Parathyroid adenoma (tissue), 2 donors: ENCODE measurements around the gene ACAD8.

Experiments
- H2AFZ ChIP-seq: fragments of 300-600 bp; sonication (generic); one replicate; pipeline ENCODE4 v1.7.0; 2017; ENCODE audit warnings: antibody characterized with exemption, mild to moderate bottlenecking
- H3K27ac ChIP-seq: fragments of 300-600 bp; sonication (generic); one replicate; pipeline ENCODE4 v1.7.0; 2017
- H3K27me3 ChIP-seq: fragments of 300-600 bp; sonication (generic); one replicate; pipeline ENCODE4 v1.7.0; 2017; ENCODE audit warnings: low read length; ENCODE audit not compliant: control insufficient read depth, insufficient read depth
- H3K36me3 ChIP-seq: fragments of 300-600 bp; sonication (generic); one replicate; pipeline ENCODE4 v1.7.0; 2017; ENCODE audit warnings: low read length; ENCODE audit not compliant: control insufficient read depth, insufficient read depth
- H3K4me1 ChIP-seq: fragments of 300-600 bp; sonication (generic); one replicate; pipeline ENCODE4 v1.7.0; 2017; ENCODE audit warnings: control low read depth
- H3K4me2 ChIP-seq: fragments of 300-600 bp; sonication (generic); one replicate; pipeline ENCODE4 v1.7.0; 2017; ENCODE audit warnings: low read length
- H3K4me3 ChIP-seq: fragments of 300-600 bp; sonication (generic); one replicate; pipeline ENCODE4 v1.7.0; 2017; ENCODE audit warnings: low read depth, low read length
- H3K79me2 ChIP-seq: fragments of 300-600 bp; sonication (generic); one replicate; pipeline ENCODE4 v1.7.0; 2017; ENCODE audit warnings: control low read depth
- H3K9ac ChIP-seq: fragments of 300-600 bp; sonication (generic); one replicate; pipeline ENCODE4 v1.7.0; 2017; ENCODE audit warnings: mild to moderate bottlenecking
- H3K9me3 ChIP-seq: fragments of 300-600 bp; sonication (generic); one replicate; pipeline ENCODE4 v1.7.0; 2017; ENCODE audit warnings: low read length; ENCODE audit not compliant: control insufficient read depth
- CTCF ChIP-seq: fragments of 300-600 bp; sonication (generic); IDR thresholded peaks from one replicate; pipeline ENCODE4 v1.7.0; 2017; ENCODE audit warnings: antibody characterized with exemption, mild to moderate bottlenecking
- donor health status: primary hyperparathyroidism.

The ACAD8 gene

DNA sequence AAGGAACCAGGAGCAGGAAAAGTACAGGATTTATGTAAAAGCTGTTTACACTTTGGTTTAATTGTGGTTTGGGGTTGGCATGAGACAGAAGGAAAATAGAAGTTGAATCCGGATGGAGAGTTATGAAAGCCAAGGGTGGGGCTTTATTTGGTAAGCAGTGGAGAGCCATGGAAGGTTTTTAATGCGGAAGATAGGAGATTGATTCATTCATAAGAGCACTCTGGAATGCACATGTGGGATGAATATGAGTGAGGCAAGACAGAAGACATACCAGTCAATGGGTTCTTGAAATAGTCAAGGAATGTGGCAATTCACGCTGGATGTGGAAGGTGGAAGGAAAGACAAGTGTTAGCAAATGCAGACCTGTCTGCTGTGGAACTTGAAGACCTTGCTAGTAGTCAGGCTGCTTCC, 13.5 kb downstream of the ACAD8 start:
- Histone ChIP-seq H3K27me3 (no peaks in the 10 kb centered on the region), H3K4me1 (no peaks in the 10 kb centered on the region), H3K4me3 (no peak overlapping the region), H3K9me3 (no peaks in the 10 kb centered on the region), H3K27ac (no peak overlapping the region), H3K4me2 (no peak overlapping the region), H3K79me2 (no peaks in the 10 kb centered on the region), H2AFZ (no peak overlapping the region), H3K9ac (no peak overlapping the region), H3K36me3 (no peaks in the 10 kb centered on the region)
- no peak for TF ChIP-seq CTCF

GRCh38 chr11:134267461-134267860, 14.1 kb downstream of the ACAD8 start:
- H3K36me3 ChIP-seq, result no peaks in the 10 kb centered on the region
- H3K79me2 ChIP-seq, result no peaks in the 10 kb centered on the region
- H3K9me3 ChIP-seq, result no peaks in the 10 kb centered on the region
- H3K4me2 ChIP-seq, result no peak overlapping the region
- H3K27ac ChIP-seq, result no peak overlapping the region
- TF ChIP-seq CTCF, result no peak
- no peak overlapping the region for H3K9ac ChIP-seq
- H3K4me3 ChIP-seq, result no peak overlapping the region
- no peaks in the 10 kb centered on the region for H3K4me1 ChIP-seq
- no peaks in the 10 kb centered on the region for H3K27me3 ChIP-seq
- H2AFZ ChIP-seq, result no peak overlapping the region

DNA sequence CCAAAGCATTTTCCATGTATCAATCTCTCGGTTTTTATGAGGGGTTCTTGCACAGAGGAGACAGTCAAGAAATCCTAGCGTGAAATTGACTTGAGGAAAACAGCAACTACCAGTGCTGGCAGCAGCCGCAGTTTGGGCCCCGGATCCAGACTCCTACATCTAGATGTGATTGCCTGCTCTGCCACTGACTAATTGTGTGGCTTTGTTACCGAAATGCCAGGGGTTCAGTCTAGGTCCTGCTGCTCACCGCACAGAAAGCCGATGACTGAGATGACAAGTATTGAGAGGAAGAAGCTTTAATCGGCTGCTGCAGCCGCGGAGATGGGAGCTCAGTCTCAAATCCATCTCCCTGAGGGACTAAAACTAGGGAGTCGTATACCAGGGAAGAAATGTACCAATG, 14.6 kb downstream of the ACAD8 start:
- no peak overlapping the region for H3K4me2 ChIP-seq
- TF ChIP-seq CTCF, result no peak
- H3K27me3 ChIP-seq, result no peaks in the 10 kb centered on the region
- H3K4me3 ChIP-seq, result no peak overlapping the region
- no peak overlapping the region for H3K9ac ChIP-seq
- H2AFZ ChIP-seq, result no peak overlapping the region
- no peak overlapping the region for H3K27ac ChIP-seq
- H3K79me2 ChIP-seq, result no peaks in the 10 kb centered on the region
- H3K9me3 ChIP-seq, result no peaks in the 10 kb centered on the region
- no peaks in the 10 kb centered on the region for H3K36me3 ChIP-seq
- no peaks in the 10 kb centered on the region for H3K4me1 ChIP-seq

GRCh38 chr11:134270250-134270714, 16.9 kb downstream of the ACAD8 start:
- no peak overlapping the region for H3K9ac ChIP-seq
- H3K4me1 ChIP-seq, result no peaks in the 10 kb centered on the region
- no peak for TF ChIP-seq CTCF
- no peak overlapping the region for H2AFZ ChIP-seq
- no peaks in the 10 kb centered on the region for H3K9me3 ChIP-seq
- H3K36me3 ChIP-seq, result no peaks in the 10 kb centered on the region
- H3K27ac ChIP-seq, result no peak overlapping the region
- H3K4me3 ChIP-seq, result no peak overlapping the region
- H3K79me2 ChIP-seq, result no peaks in the 10 kb centered on the region
- H3K27me3 ChIP-seq, result no peaks in the 10 kb centered on the region
- no peak overlapping the region for H3K4me2 ChIP-seq

GRCh38 chr11:134271978-134272377, 18.6 kb downstream of the ACAD8 start:
- H3K27ac ChIP-seq, result no peak overlapping the region
- no peaks in the 10 kb centered on the region for H3K36me3 ChIP-seq
- H3K27me3 ChIP-seq, result no peaks in the 10 kb centered on the region
- H3K9ac ChIP-seq, result no peak overlapping the region
- no peak overlapping the region for H3K4me3 ChIP-seq
- no peaks in the 10 kb centered on the region for H3K79me2 ChIP-seq
- TF ChIP-seq CTCF, result no peak
- no peak overlapping the region for H3K4me2 ChIP-seq
- no peaks in the 10 kb centered on the region for H3K4me1 ChIP-seq
- no peaks in the 10 kb centered on the region for H3K9me3 ChIP-seq
- H2AFZ ChIP-seq, result no peak overlapping the region
